ENCODE results near the gene HERC2.
"Not testable (repeated sequence)": the region's sequence is repeated elsewhere in the genome, so short reads cannot be mapped to it uniquely, and the experiment has no call there.

HERC2 gene

DNA sequence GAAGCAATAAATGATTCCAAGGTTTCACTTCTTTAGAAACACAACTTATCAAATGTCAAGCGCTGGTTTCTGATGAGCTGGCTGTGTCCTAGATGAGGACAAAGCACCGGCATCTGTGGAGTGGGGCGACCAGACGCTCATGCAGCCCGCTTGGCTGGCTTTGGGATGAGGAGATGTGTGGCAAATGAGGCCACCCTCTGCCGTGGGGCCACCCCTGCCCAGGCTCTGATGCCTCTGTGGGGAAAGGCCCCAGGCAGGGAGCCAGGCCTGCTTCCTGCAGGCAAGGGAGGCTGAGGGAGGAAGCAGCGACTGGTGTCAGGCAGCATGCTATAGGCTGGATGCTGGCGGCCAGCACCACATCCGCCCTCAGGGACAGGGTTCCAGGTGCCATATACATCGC lies 102.9 kb downstream of the HERC2 start:
- DNase-seq: no peak

DNA sequence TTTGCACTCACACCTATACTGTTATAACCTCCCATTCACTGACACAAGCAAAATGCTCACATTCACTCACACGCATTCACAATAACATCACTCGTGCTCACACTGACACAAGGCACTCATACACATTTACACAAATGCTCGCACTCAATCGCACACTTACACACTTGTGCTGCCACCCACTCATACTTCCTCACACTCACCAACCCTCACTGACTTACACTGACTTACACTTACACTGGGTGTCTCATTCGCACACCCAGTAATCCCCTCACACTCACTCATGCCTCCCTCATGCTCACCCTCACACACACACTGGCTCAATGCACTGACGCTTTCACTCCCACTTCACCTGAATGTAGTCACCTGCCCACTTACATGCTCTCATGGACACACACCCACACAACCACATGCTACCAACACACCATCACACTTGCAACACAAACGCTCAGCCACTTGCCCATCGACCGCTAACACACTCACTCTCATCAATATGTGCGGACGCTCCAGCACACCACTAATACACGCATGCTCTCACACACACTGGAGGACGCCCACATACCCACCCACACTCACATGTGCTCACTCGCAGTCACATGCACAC lies 104.9 kb downstream of the HERC2 start:
- not testable (repeated sequence) for DNase-seq

DNA sequence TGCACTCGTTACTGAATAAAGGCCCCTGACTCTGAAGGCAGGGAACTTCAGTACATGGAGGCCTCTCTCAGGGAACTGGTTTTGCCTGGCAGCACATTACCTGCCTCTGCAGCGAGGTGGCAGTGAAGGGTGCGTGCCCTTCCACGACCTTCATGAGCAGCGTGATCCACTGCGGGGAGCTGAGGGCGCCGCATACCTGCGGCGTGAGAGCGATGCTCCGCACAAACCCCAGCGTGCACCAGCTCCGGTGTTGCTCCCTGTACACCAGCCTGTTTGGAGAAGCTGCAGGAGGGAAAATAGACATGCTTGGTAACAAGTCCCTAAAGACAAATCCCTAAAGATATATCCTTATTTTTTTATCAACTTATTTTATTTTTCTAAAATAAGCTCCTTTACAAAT lies 106.5 kb downstream of the HERC2 start:
- not testable (repeated sequence) for DNase-seq

DNA sequence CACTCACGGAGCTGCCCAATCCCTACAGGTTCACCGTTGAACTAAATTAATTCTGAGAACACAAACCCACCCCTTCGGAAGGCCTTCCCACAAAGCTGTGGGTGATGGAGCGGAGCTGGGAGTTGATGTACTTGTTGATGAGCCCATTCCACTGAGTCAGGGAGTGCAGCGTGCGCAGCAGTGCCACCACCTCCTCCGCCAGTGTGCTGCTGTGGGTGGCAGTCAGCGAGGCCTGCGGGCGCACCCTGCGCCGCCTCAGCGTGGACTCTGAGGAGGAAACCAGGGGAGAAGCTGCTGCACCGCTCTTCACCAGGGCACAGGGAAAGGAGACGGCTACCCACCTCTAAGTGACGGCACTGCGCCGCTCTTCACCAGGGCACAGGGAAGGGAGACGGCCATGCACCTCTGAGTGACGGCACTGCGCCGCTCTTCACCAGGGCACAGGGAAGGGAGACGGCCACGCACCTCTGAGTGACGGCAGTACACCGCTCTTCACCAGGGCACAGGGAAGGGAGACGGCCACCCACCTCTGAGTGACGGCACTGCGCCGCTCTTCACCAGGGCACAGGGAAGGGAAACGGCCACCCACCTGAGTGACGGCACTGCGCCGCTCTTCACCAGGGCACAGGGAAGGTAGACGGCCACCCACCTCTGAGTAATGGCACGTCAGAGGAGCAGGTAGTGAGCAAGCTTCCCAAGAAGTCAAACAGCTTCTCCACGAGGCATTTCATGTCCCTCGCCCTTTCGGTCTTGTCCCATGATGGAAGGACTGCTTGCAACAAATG lies 107.8 kb downstream of the HERC2 start:
- not testable (repeated sequence) for DNase-seq

DNA sequence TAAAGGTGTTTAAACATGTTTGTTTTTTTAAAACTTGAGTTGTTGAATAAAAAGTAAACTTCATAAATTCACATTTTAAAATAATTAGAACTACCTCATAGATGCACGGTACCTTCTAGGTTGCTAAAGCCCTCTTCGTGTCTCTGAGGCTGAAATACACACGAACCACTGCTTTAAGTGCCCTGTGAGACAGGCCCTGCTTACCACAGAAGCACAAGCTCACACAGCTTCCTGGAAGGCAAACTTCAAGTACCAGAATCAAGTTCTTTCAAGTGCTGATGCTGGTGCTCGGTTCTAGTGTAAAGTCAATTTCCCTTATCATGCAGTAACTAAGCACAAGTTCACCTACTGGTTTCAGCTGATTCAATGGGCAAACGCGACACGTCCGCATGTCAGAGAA lies 108.6 kb downstream of the HERC2 start:
- DNase-seq: not testable (repeated sequence)

DNA sequence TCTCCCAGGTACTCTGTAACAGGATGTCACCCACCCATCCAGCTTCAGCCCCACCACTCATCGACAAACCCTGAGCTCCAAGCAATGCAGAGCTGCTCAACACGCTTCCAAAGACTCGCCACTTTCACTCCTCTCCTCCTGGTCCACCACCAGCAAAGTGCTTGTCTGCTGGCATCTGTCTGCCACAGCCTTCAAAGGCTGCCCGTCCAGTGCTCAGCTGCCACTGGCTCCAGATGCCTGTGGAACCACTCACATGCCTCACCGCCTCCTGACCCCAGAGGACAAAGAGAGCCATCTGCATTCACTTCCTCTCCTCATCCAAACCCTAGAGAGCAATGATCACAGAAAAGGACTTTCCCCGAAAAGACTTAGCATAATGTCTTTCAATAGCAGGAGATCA lies 113.4 kb downstream of the HERC2 start:
- DNase-seq: no peak

DNA sequence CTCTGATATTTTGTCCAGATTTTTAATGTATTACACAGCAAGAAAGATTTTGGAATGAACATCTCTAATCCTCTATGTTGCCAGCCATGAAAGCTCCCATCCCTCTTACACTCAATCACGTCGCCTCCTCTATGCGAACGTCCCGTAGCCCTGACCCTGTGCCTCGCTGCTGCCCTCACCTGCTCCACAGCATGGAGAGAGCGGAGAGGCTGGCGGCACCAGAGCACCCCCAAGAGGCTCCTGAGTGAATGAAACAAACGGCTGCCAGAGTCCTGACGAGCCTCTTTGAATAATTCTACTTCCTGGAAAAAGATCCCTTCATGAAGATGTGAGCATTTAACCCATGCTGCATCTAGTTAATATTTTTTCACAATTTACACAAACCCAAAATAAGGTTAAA lies 116.3 kb downstream of the HERC2 start:
- not testable (repeated sequence) for DNase-seq

DNA sequence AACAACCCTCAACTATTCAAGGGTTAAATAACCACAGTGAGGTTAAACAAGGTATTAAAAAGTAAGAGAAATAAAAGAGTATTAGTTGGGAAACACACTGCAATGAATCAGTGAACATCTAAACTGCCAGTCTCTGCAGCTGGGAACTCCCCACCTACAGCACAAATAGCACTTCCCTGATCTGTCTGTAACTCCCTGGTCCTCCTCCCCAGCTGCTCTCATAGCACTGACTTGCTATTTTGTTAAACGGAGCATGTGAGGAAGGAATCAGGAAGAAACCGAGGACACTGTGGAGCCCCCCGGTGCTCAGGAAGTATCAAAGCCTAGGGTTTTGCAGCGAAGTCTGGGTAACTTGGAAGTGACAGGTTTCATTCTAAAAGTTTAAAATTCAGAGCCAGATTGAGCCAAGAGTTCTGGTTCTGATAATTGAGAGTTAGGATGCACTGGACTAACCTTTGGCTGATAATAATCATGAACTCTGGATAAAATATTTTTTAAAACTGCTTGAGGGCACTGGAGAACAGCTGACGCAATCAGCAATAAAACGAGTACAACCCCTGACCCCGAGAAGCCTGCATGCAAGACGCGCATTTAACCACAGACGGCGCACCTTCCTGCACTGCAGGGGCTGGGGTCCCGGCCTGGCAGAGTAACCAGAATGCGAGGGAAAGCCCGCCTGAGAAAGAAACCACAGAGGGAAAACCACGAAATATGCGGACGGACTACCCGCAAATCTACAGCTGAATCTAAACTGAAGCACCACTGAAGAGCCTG lies 118.7 kb downstream of the HERC2 start:
- not testable (repeated sequence) for DNase-seq

DNA sequence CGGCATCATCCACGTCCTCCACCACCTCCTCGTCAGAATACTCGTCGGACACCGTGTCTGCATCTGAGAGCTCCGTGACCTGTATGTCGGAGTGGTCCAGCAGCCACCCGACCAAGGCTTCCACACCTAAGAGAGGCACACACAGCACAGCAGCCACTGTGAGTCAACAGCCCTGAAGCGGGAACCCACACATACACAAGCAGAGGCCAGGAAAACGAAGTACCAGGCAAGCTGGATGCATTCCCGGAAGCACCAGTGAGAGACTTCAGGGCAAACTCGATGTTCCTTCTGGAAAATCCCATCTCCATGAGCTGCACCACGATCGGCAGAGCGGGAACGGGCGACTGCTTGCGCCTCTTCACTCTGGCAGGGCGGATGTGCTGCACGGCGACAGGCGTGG lies 119.9 kb downstream of the HERC2 start:
- not testable (repeated sequence) for DNase-seq

DNA sequence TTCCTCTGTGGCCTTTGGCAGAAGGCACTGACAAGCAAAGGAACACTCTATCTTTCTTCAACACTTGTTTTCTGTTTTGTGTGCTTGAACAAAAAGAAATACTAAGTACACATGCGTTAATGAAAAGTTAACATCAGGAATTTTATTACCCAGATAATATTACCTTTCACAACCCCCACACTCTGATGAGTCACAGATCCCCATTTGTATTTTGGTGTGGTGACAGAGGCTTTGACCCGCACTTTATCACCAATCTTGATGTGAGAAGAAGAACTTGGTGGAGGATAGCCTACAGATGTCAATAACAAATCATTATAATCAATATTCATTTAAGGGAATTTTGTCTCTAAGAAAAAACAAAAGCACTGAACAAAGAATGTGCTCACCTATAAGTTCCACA lies 123.8 kb downstream of the HERC2 start:
- not testable (repeated sequence) for DNase-seq

DNA sequence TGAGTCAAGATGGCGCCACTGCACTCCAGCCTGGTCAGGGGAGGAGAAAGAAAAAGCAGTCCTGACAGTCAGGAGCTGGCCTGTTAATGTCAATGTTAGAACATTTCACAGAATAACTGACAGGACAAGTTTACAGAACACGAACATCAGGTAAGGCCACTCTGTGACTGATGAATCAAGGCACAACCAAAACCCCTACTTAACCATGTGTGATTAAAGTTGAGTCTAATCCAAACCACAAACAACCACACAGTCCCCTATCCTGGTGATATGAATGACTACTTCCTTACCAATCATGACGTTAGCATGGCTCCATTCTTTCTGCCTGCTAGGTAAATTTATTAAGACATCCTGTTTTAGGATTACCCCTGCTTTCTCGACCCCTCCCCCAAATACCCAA lies 124.3 kb downstream of the HERC2 start:
- DNase-seq: not testable (repeated sequence)

DNA sequence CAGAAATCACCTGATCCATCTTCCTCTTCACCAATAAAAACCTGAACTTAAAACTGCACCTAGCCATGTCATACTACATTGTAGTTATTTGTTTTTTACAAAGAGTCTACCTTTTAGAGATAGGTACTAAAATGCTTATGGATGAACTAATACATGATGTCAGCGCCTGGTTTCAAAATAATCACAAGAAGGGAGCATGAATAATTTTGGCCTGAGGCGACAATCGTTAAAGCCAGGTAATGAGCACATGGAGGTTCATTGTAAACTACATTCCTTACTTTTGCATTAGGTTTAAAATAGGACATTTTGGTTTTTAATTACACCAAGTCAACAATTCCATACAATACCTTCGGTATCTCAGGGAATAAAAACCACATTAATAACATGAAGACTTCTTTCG lies 125.4 kb downstream of the HERC2 start:
- not testable (repeated sequence) for DNase-seq

DNA sequence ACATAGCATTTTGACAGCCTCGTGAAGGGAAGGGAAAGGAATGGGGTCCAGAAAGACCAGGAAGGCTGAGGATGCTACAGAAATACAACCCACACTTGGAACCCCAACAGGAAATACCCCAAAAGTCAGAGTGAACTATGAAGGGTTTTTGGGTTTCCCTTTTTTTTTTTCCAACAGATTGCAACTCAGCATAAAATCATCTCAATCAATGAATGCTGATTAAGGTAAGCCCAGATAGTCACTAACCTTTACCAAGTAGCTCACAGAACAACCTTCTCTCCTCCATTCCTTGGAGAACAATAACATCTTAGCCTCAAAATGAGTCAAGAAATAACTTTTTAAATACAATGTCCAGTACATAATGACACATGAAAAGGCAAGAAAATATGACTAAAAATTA lies 129.2 kb downstream of the HERC2 start:
- no peak for DNase-seq

DNA sequence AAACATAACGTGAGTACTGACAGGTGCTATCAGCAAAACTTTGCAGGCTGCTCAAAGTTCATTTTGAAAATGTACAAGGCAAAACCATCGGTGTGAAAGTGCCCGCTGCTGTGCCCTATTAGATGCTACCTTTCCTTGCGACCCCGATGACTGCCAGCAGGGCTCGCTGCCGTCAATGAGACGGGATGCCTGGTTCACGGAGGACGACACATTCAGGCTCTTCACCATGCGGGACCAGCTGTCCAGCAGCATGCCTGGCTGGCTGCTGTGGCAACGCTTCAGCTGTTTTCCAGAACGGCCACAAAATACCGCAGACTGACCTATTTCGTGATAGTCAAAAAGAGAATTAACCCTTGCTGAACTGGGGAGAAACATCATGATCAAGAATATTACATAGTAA lies 130.1 kb downstream of the HERC2 start:
- no peak for DNase-seq

DNA sequence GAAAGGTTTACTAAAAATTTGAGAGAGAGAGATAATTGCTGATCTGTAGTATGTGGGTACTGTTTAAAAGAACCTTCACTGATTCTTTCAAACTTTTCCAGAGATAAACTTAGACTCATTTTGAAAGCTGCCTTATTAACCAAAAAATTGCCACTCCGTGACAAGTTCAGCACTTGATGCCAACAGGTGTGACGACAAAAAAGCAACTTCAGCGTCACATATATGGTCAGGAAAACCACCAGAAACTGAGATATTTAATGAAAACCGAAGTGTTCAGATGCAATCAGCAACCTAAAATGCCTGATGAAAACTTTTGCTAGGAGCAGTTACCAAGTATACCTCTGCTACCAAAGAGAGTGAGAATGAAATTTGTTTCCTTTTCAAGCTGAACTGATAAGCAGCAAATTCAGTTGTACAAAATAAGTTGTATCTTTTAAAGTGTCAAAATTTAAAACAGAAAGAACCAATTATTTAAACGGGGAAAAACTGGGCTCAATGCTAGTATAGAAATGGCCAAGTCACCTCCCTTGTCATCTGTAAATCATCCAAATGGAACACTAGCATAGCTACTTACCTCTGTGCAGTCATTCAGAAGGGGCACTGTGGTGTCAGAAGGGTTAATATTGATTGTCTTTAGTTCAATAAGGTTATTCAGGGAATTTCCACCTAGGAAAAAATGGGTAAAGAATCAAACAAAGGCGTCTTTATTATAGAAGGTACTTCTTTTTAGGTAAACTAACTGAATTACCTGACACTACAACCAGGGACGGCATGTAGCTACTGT lies 131.4 kb downstream of the HERC2 start:
- DNase-seq: no peak

DNA sequence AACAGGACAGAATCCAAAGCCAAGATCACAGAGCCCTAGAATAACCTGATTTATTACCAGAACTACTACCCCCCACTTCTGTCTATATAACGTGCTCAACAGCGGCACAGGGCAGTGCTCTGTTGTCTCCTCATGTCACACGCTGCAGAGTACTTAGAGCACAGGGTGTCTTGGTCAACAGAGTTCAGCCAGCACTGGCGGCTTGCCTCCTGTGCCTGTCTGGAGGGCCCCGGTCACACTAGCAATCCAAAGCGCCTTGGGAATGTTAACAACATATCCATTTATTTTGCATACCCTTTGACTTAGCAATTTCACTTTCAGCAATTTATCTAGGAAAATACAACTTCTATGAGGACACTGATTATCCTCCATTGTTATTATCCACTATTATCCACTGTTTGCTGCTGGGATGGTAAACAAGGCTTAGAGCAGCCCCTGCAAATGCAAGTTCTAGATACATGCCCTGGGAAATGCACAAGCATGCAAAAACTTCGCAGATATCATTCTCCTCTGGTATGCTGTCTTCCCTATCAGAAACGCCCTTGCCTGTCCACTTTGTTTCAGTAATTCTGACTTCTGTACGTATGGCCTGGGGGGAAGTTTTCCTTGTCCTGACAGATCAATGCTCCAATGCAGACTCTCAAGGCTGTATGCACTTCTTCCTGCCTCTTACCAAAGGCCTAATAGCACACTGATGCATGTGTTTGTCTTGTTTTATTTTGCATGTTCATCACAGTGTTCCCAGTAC lies 136.7 kb downstream of the HERC2 start:
- no peak for DNase-seq

DNA sequence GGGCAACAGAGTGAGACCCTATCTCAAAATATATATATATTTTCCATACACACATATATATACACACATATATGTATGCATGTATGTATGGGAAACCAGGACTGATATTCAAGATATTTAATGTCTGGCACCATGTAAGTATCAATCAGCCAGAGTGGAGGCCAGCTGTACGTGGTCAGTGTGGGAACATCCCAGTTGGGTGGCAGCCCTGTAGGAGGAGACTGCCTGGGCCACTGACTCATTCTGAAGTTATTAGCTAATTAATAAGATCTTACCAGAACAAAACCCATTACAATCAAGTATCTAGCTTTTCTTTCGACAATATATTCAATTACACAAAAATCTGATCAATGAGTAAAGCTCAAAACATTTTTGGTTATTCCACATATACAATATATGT lies 137.8 kb downstream of the HERC2 start:
- DNase-seq: no peak

DNA sequence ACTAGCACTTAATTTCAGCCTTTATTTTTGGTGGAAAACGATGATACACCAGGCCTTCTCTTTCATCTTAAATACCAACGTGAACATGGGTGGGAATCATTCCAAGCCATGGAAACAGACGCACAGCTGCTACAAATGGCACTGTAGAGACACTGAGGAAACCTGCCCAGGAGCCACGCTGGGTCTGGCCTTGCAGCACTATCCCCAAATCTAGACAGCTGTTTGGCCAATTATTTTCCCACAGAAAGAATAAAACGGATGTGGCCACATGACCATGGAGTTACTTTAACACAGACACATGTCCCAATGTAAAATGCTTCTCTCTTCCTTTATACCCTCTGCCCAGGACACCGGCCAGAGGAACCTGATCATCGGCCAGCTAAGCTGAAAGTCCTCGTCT lies 139.2 kb downstream of the HERC2 start:
- DNase-seq: no peak

DNA sequence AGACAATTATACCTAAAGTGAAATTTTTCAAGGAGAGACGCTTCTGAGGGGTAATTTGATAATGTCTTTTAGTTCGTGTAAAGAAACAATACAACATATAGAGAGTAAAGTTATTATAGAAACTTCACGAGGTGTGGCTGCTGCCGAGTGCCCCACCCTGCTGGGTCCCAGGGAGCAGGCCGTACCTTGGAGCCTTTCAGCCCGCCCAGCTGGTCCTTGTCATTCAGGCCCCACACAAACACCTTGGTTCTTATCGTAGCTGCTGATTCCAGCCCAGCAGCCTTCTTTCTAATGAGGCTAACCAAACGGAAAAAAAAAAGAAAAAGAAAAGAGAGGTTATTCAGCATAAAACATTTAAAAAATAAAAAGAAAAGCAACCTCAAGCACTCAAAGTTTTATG lies 139.8 kb downstream of the HERC2 start:
- no peak for DNase-seq

DNA sequence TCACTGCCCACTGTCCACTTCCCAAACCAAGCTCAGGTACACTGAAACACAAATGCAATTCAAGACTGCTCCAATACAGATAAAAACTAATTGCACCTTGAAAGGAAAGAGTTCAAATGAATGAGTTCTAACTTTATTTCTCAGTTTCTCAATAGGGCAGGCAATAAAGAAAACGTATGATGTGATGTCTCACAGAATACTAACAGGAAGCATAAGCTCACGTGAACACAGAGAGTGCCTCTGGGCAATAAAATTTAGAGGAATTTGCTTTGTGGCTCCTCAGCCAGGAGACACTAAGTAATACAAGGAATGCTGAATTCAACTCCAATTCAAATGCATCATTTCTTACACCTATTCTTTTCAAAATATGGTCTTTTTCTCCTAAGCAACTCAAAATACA lies 140.6 kb downstream of the HERC2 start:
- DNase-seq: no peak

DNA sequence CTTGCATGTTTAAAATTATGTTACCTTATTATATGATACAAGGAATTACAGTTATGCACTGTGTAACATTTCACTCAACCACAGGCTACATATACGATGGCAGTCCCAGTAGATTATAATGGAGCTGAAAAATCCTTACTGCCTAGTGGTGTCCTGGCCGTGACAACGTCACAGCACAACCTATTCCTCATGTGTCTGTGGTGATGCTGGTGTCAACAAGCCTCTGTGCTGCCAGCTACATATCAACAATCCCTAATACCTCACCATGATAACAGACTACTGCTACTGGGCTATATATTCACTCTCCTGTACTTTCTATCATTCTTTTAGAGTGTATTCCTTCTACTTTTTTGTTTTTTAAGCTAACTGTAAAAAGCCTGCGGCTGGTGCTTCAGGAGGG lies 142.7 kb downstream of the HERC2 start:
- no peak for DNase-seq

DNA sequence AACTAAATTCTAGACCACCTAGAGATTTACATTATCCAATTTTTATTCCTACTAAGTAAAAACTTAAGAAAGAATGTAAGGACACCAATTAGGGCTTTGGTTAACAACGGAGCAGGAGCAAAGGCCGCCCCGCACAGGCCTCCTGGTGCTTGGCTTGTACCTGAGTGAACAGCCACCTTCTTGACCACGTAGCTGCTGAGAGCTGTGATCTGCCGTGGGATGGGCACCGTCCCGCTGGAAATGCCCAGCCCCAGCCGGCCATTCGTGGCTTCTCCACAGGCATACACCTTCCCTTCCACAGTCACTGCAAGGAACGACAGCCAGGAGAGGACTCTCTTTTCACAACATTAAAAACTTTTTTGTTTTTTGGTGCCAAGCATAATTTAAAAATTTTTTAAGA lies 143.3 kb downstream of the HERC2 start:
- DNase-seq: no peak

Data from suppressor macrophage treated with lipopolysaccharide for 1 hour (primary cell).